Retinal pigment epithelial cell (primary cell): ENCODE measurements around the gene CCR5.
A peak's percentile ranks its signal among the peaks of the same experiment; 100 is the strongest.

Experiments
- DNase-seq: peaks from one replicate; pipeline ENCODE4 v3.0.0-alpha.2; 2010; ENCODE audit warnings: low read depth
- H3K4me3 ChIP-seq: 2 replicates; pipeline ENCODE4 v1.5.1; 2011; ENCODE audit warnings: mild to moderate bottlenecking, low read length, control low read depth, moderate library complexity
- CTCF ChIP-seq: conservative IDR thresholded peaks from 2 replicates; pipeline ENCODE4 v1.5.1; 2011; ENCODE audit warnings: low read depth, low read length, control low read depth, inconsistent platforms

Gene CCR5

GRCh38 chr3:46368569-46368968, 2.2 kb upstream of the CCR5 start:
- no peak overlapping the region for H3K4me3 ChIP-seq
- TF ChIP-seq CTCF, result no peak
- DNase-seq, result no peak

- no peak overlapping the region for H3K4me3 ChIP-seq
- no peak for TF ChIP-seq CTCF
- DNase-seq, result no peak
Observed at GRCh38 chr3:46369151-46369550, 1.6 kb upstream of the CCR5 start.

DNA sequence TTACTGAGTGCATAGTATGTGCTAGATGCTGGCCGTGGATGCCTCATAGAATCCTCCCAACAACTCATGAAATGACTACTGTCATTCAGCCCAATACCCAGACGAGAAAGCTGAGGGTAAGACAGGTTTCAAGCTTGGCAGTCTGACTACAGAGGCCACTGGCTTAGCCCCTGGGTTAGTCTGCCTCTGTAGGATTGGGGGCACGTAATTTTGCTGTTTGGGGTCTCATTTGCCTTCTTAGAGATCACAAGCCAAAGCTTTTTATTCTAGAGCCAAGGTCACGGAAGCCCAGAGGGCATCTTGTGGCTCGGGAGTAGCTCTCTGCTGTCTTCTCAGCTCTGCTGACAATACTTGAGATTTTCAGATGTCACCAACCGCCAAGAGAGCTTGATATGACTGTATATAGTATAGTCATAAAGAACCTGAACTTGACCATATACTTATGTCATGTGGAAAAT, 1.0 kb upstream of the CCR5 start:
- no peak for TF ChIP-seq CTCF
- no peak overlapping the region for H3K4me3 ChIP-seq
- no peak for DNase-seq

DNA sequence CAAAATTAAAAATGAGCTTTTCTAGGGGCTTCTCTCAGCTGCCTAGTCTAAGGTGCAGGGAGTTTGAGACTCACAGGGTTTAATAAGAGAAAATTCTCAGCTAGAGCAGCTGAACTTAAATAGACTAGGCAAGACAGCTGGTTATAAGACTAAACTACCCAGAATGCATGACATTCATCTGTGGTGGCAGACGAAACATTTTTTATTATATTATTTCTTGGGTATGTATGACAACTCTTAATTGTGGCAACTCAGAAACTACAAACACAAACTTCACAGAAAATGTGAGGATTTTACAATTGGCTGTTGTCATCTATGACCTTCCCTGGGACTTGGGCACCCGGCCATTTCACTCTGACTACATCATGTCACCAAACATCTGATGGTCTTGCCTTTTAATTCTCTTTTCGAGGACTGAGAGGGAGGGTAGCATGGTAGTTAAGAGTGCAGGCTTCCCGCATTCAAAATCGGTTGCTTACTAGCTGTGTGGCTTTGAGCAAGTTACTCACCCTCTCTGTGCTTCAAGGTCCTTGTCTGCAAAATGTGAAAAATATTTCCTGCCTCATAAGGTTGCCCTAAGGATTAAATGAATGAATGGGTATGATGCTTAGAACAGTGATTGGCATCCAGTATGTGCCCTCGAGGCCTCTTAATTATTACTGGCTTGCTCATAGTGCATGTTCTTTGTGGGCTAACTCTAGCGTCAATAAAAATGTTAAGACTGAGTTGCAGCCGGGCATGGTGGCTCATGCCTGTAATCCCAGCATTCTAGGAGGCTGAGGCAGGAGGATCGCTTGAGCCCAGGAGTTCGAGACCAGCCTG, 984 bp downstream of the CCR5 start:
- H3K4me3 ChIP-seq, result no peak overlapping the region
- no peak for DNase-seq
- no peak for TF ChIP-seq CTCF

GRCh38 chr3:46372492-46373359, 2.0 kb downstream of the CCR5 start:
- no peak overlapping the region for H3K4me3 ChIP-seq
- no peak for DNase-seq
- peak; percentile 85 for TF ChIP-seq CTCF

DNA sequence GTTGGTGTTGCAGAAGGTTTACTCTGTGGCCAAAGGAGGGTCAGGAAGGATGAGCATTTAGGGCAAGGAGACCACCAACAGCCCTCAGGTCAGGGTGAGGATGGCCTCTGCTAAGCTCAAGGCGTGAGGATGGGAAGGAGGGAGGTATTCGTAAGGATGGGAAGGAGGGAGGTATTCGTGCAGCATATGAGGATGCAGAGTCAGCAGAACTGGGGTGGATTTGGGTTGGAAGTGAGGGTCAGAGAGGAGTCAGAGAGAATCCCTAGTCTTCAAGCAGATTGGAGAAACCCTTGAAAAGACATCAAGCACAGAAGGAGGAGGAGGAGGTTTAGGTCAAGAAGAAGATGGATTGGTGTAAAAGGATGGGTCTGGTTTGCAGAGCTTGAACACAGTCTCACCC, 4.0 kb downstream of the CCR5 start:
- TF ChIP-seq CTCF, result no peak
- no peak for DNase-seq
- H3K4me3 ChIP-seq, result no peak overlapping the region
